ENCODE measurements around the gene TCF12.

The TCF12 gene

GRCh38 chr15:57048930-57049549, 130.6 kb downstream of the TCF12 start:
- no peak for DNase-seq (ENCODE audit: low read depth)

- DNase-seq (ENCODE audit: low read depth), result no peak
Observed at GRCh38 chr15:57053470-57053869, 135.0 kb downstream of the TCF12 start.

- DNase-seq (ENCODE audit: low read depth), result no peak
Observed at GRCh38 chr15:57054204-57054750, 135.8 kb downstream of the TCF12 start.

GRCh38 chr15:57056357-57056756, 137.9 kb downstream of the TCF12 start:
- no peak for DNase-seq (ENCODE audit: low read depth)

GRCh38 chr15:57057134-57057930, 138.9 kb downstream of the TCF12 start:
- no peak for DNase-seq (ENCODE audit: low read depth)

- DNase-seq (ENCODE audit: low read depth), result no peak
Observed at GRCh38 chr15:57059026-57059660, 140.7 kb downstream of the TCF12 start.

- peak; percentile 14 for DNase-seq (ENCODE audit: low read depth)
Observed at GRCh38 chr15:57060799-57061198, 142.4 kb downstream of the TCF12 start.

GRCh38 chr15:57061281-57061680, 142.8 kb downstream of the TCF12 start:
- DNase-seq (ENCODE audit: low read depth), result no peak

- no peak for DNase-seq (ENCODE audit: low read depth)
Observed at GRCh38 chr15:57061696-57062095, 143.3 kb downstream of the TCF12 start.

GRCh38 chr15:57064033-57064432, 145.6 kb downstream of the TCF12 start:
- DNase-seq (ENCODE audit: low read depth), result no peak

GRCh38 chr15:57069423-57069822, 151.0 kb downstream of the TCF12 start:
- DNase-seq (ENCODE audit: low read depth), result no peak

GRCh38 chr15:57070674-57071073, 152.2 kb downstream of the TCF12 start:
- no peak for DNase-seq (ENCODE audit: low read depth)

- DNase-seq (ENCODE audit: low read depth), result no peak
Observed at GRCh38 chr15:57079446-57079845, 161.0 kb downstream of the TCF12 start.

- DNase-seq (ENCODE audit: low read depth), result no peak
Observed at GRCh38 chr15:57079931-57080620, 161.6 kb downstream of the TCF12 start.

GRCh38 chr15:57082054-57082728, 163.7 kb downstream of the TCF12 start:
- no peak for DNase-seq (ENCODE audit: low read depth)

- DNase-seq (ENCODE audit: low read depth), result no peak
Observed at GRCh38 chr15:57084192-57084591, 165.7 kb downstream of the TCF12 start.

GRCh38 chr15:57085267-57085666, 166.8 kb downstream of the TCF12 start:
- no peak for DNase-seq (ENCODE audit: low read depth)

GRCh38 chr15:57086857-57087427, 168.5 kb downstream of the TCF12 start:
- DNase-seq (ENCODE audit: low read depth), result no peak

GRCh38 chr15:57089815-57090495, 171.5 kb downstream of the TCF12 start:
- DNase-seq (ENCODE audit: low read depth), result no peak

- no peak for DNase-seq (ENCODE audit: low read depth)
Observed at GRCh38 chr15:57090496-57090859, 172.0 kb downstream of the TCF12 start.

GRCh38 chr15:57091636-57092035, 173.2 kb downstream of the TCF12 start:
- no peak for DNase-seq (ENCODE audit: low read depth)

Measured in GM04504 (cell line).